DOHH2 (cell line): ENCODE data around the gene DOK6.

Experiments
- H3F3A ChIP-seq: fragments of 200-600 bp; sonication (generic), shearing (Covaris generic); 2 replicates; pipeline ENCODE4 v1.6.0; 2016; ENCODE audit warnings: antibody characterized with exemption, mild to moderate bottlenecking; ENCODE audit not compliant: control insufficient read depth, insufficient read depth
- H3K27ac ChIP-seq: fragments of 200-600 bp; sonication (generic); 2 replicates; pipeline ENCODE4 v1.5.1; 2014; ENCODE audit warnings: low read depth, mild to moderate bottlenecking, low read length, moderate library complexity
- H3K27me3 ChIP-seq: fragments of 200-600 bp; sonication (generic); 2 replicates; pipeline ENCODE4 v1.6.1; 2014; ENCODE audit warnings: mild to moderate bottlenecking, low read length, mixed read lengths; ENCODE audit not compliant: control insufficient read depth
- H3K36me3 ChIP-seq: fragments of 200-600 bp; sonication (generic); 2 replicates; pipeline ENCODE4 v1.6.1; 2014; ENCODE audit warnings: mild to moderate bottlenecking, low read length, moderate library complexity, mixed read lengths; ENCODE audit not compliant: control insufficient read depth
- H3K4me1 ChIP-seq: fragments of 200-600 bp; sonication (generic); 2 replicates; pipeline ENCODE4 v1.6.1; 2014; ENCODE audit warnings: mild to moderate bottlenecking, low read length, mixed read lengths; ENCODE audit not compliant: control insufficient read depth
- H3K4me2 ChIP-seq: fragments of 200-600 bp; sonication (generic); 2 replicates; pipeline ENCODE4 v1.6.0; 2014; ENCODE audit warnings: mild to moderate bottlenecking, low read length, moderate library complexity
- H3K4me3 ChIP-seq: fragments of 200-600 bp; sonication (generic); 2 replicates; pipeline ENCODE4 v1.5.1; 2014; ENCODE audit warnings: mild to moderate bottlenecking, low read length, mixed read lengths
- H3K79me2 ChIP-seq: fragments of 200-600 bp; sonication (generic); 2 replicates; pipeline ENCODE4 v1.6.1; 2014; ENCODE audit warnings: mild to moderate bottlenecking, low read length, mixed read lengths; ENCODE audit not compliant: control insufficient read depth
- H3K9me2 ChIP-seq: fragments of 200-600 bp; sonication (generic); replicated peaks from 2 replicates; pipeline ENCODE4 v1.6.1; 2014; ENCODE audit warnings: mild to moderate bottlenecking, low read length, mixed read lengths; ENCODE audit not compliant: control insufficient read depth
- H3K9me3 ChIP-seq: fragments of 200-600 bp; sonication (generic); 2 replicates; pipeline ENCODE4 v1.6.1; 2014; ENCODE audit warnings: antibody characterized with exemption, low read length, mixed read lengths; ENCODE audit not compliant: control insufficient read depth, insufficient read depth
- H4K20me1 ChIP-seq: fragments of 200-600 bp; sonication (generic); 2 replicates; pipeline ENCODE4 v1.6.0; 2014; ENCODE audit warnings: low read depth, mild to moderate bottlenecking, antibody characterized with exemption, low read length, moderate library complexity; ENCODE audit not compliant: control insufficient read depth, insufficient read depth
- CTCF ChIP-seq: fragments of 200-600 bp; sonication (generic); IDR thresholded peaks from one replicate; pipeline ENCODE4 v1.5.1; 2014; ENCODE audit warnings: antibody characterized with exemption, mild to moderate bottlenecking, low read depth, low read length; ENCODE audit not compliant: poor library complexity, severe bottlenecking
- EZH2phosphoT487 ChIP-seq: fragments of 200-600 bp; sonication (generic); IDR thresholded peaks from 2 replicates; pipeline ENCODE4 v1.6.1; 2017; ENCODE audit warnings: borderline replicate concordance, mild to moderate bottlenecking, antibody characterized with exemption, low read length, moderate library complexity, mixed read lengths

DOK6 gene

GRCh38 chr18:69787825-69788547, 387.3 kb downstream of the DOK6 start:
- no peak overlapping the region for H3K27ac ChIP-seq
- H3K36me3 ChIP-seq = no peaks in the 10 kb centered on the region
- no peaks in the 10 kb centered on the region for H3K9me3 ChIP-seq
- H3K27me3 ChIP-seq = no peaks in the 10 kb centered on the region
- no peaks in the 10 kb centered on the region for H3K9me2 ChIP-seq
- no peaks in the 10 kb centered on the region for H3K4me1 ChIP-seq
- H3K79me2 ChIP-seq = no peaks in the 10 kb centered on the region
- H3K4me3 ChIP-seq = no peak overlapping the region
- H3F3A ChIP-seq = no peaks in the 10 kb centered on the region
- TF ChIP-seq CTCF = no peak
- no peak for TF ChIP-seq EZH2phosphoT487
- no peak overlapping the region for H3K4me2 ChIP-seq
- no peaks in the 10 kb centered on the region for H4K20me1 ChIP-seq

GRCh38 chr18:69789794-69790193, 389.1 kb downstream of the DOK6 start:
- Histone ChIP-seq H4K20me1 (no peaks in the 10 kb centered on the region), H3K4me3 (no peak overlapping the region), H3K4me2 (no peak overlapping the region), H3K36me3 (no peaks in the 10 kb centered on the region), H3K9me2 (no peaks in the 10 kb centered on the region), H3K79me2 (no peaks in the 10 kb centered on the region), H3K27me3 (no peaks in the 10 kb centered on the region), H3F3A (no peaks in the 10 kb centered on the region), H3K27ac (no peak overlapping the region), H3K9me3 (no peaks in the 10 kb centered on the region), H3K4me1 (no peaks in the 10 kb centered on the region)
- TF ChIP-seq CTCF = no peak
- TF ChIP-seq EZH2phosphoT487 = no peak

- Histone ChIP-seq H3K27ac (no peak overlapping the region), H3K27me3 (no peaks in the 10 kb centered on the region), H3K9me3 (no peaks in the 10 kb centered on the region), H3K79me2 (no peaks in the 10 kb centered on the region), H3F3A (no peaks in the 10 kb centered on the region), H3K4me3 (no peak overlapping the region), H3K36me3 (no peaks in the 10 kb centered on the region), H4K20me1 (no peaks in the 10 kb centered on the region), H3K4me1 (no peaks in the 10 kb centered on the region), H3K4me2 (no peak overlapping the region), H3K9me2 (no peaks in the 10 kb centered on the region)
- TF ChIP-seq CTCF (no peak), EZH2phosphoT487 (no peak)
Observed at GRCh38 chr18:69790649-69791048, 390.0 kb downstream of the DOK6 start.
